Measurements from ENCODE around the gene CEP120.

DNA sequence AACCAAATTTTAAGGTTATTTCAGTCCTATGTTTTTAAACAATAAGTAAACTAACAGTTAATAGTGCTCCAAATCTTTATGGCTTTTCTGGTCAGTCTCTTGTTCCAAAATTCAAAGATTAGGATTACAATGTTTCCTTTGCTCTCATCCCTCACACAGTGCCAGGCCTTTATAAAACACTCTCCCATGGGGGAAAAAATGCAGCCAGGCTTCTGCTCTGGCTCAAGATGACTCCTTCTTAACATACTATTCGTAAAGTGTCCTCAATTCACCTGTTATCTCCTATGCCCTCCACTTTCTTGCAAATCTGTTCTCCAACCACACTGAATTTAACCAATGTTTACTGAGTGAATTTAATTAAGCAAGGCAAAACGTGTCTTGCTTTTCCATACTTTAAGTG, 1.4 kb downstream of the CEP120 start:
- TF ChIP-seq EZH2 (IDR thresholded peaks at IDR 0.05; ENCODE audit: insufficient read depth, poor library complexity, severe bottlenecking) (no peak), EZH2phosphoT487 (IDR thresholded peaks at IDR 0.05; ENCODE audit: insufficient read depth, low read depth) (no peak)
